Measurements from ENCODE around the gene SNX6. TPM values are rescaled to one million over a fixed set of nuclear protein-coding genes. Genes with fewer than 3 reads are reported as not detected.
A peak's percentile ranks its signal among the peaks of the same experiment; 100 is the strongest.
"Not testable (repeated sequence)": the region's sequence is repeated elsewhere in the genome, so short reads cannot be mapped to it uniquely, and the experiment has no call there.

The SNX6 gene
- total RNA-seq, 2 experiments from 2014 or later: 61.1 to 62.8 TPM

DNA sequence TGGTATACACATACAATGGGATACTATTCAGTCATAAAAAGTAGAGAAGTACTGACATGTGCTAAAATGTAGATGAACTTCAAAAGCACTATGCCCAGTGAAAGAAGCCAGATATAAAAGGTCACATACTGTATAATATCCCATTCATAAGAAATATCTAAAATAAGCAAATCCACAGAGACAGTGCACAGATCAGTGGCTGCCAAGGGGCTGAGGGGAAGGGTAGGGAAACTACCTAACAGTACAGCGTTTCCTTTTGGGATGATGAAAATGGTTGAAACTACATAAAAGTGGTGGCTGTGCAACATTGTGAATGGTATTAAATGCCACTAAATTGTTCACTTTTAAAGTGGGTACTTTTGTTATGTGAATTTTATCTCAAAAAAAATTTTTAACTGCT lies 102.4 kb downstream of the SNX6 start:
- ATAC-seq: no peak
- Mint-ChIP-seq H3K9me3 (no peaks in the 10 kb centered on the region), H3K4me1 (ENCODE audit: low read depth) (no peaks in the 10 kb centered on the region), H3K27me3 (no peaks in the 10 kb centered on the region), H3K36me3 (ENCODE audit: low read depth) (peaks cover 20% of the 10 kb centered on the region), H3K27ac (peak overlapping the region; percentile 24), H3K4me3 (no peak overlapping the region)
- DNase-seq: no peak
- intact Hi-C loops (cut with micrococcal nuclease): no loop called here
- TF ChIP-seq, protein P1, sequence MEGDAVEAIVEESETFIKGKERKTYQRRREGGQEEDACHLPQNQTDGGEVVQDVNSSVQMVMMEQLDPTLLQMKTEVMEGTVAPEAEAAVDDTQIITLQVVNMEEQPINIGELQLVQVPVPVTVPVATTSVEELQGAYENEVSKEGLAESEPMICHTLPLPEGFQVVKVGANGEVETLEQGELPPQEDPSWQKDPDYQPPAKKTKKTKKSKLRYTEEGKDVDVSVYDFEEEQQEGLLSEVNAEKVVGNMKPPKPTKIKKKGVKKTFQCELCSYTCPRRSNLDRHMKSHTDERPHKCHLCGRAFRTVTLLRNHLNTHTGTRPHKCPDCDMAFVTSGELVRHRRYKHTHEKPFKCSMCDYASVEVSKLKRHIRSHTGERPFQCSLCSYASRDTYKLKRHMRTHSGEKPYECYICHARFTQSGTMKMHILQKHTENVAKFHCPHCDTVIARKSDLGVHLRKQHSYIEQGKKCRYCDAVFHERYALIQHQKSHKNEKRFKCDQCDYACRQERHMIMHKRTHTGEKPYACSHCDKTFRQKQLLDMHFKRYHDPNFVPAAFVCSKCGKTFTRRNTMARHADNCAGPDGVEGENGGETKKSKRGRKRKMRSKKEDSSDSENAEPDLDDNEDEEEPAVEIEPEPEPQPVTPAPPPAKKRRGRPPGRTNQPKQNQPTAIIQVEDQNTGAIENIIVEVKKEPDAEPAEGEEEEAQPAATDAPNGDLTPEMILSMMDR (IDR thresholded peaks at IDR 0.05): no peak
- CTCF ChIA-PET: no interaction called here
- POLR2A ChIA-PET: interaction anchor here (0.7 to 1.6 kb wide), 2 partner anchors 10 to 17 kb away, joined by 3 to 5 read pairs; no protein-coding TSS in a partner anchor

DNA sequence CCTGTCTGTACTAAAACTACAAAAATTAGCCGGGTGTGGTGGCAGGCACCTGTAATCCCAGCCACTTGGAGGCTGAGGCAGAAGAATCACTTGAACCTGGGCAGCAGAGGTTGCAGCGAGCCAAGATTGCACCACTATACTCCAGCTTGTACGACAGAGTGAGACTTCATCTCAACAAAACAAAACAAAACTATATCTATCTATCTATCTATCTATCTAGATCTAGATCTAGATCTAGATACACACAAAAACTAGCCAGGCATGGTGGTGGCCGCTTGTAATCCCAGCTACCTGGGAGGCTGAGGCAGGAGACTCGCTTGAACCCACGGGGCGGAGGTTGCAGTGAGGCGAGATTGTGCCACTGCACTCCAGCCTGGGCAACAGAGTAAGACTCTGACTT lies 105.7 kb downstream of the SNX6 start:
- H3K36me3 Mint-ChIP-seq (ENCODE audit: low read depth): peaks cover 32% of the 10 kb centered on the region
- H3K27ac Mint-ChIP-seq; H3K9me3 Mint-ChIP-seq; DNase-seq; intact Hi-C loops (cut with micrococcal nuclease); H3K4me3 Mint-ChIP-seq; H3K4me1 Mint-ChIP-seq (ENCODE audit: low read depth); H3K27me3 Mint-ChIP-seq; ATAC-seq; POLR2A ChIA-PET: not testable (repeated sequence)
- CTCF ChIA-PET: interaction anchor here (1.5 kb wide), 1 partner anchor 193 kb away, joined by 3 read pairs; no protein-coding TSS in a partner anchor

DNA sequence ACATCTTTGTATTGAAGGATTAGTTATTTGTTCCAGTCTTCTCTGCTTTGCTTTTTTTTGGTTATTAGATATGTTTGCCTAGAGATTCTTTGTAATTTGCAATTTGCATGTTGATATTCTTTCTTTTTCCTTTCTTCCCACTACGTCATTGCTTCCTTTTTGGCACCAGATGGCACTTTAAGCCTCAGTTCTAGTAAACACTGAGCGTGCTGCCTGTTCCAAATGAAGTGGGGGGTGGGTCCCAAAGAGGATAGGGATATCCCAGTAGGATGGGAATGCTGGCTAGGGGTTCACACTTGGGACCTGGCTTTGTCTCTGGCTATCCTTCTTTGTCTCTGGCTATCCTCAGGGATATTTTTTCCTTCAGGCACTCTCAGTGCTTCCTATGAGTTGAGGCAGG lies 107.5 kb downstream of the SNX6 start:
- Mint-ChIP-seq H3K27me3 (no peaks in the 10 kb centered on the region), H3K27ac (no peak overlapping the region), H3K9me3 (no peaks in the 10 kb centered on the region), H3K4me1 (ENCODE audit: low read depth) (no peaks in the 10 kb centered on the region), H3K36me3 (ENCODE audit: low read depth) (peaks cover 39% of the 10 kb centered on the region), H3K4me3 (no peak overlapping the region)
- POLR2A ChIA-PET: interaction anchor here (0.6 kb wide), 1 partner anchor 1147 kb away, joined by 3 read pairs; no protein-coding TSS in a partner anchor
- intact Hi-C loops (cut with micrococcal nuclease): no loop called here
- no peak for DNase-seq
- ATAC-seq: no peak
- CTCF ChIA-PET: no interaction called here
- TF ChIP-seq, protein P1 (IDR thresholded peaks at IDR 0.05): no peak

DNA sequence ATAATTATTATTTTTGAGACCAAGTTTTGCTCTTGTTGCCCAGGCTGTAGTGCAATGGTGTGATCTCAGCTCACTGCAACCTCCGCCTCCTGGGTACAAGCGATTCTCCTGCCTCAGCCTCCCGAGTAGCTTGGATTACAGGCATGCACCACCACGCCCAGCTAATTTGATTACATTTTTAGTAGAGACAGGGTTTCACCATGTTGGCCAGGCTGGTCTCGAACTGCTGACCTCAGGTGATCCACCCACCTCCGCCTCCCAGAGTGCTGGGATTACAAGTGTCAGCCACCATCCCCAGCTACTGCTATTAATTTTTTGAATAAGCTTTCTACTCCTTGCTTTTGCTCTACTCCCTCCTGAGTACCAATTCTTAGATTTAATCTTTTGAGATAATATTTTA lies 108.9 kb downstream of the SNX6 start:
- H3K9me3 Mint-ChIP-seq; POLR2A ChIA-PET; ATAC-seq; DNase-seq; H3K4me1 Mint-ChIP-seq (ENCODE audit: low read depth); H3K4me3 Mint-ChIP-seq; intact Hi-C loops (cut with micrococcal nuclease); H3K27me3 Mint-ChIP-seq; H3K27ac Mint-ChIP-seq: not testable (repeated sequence)
- CTCF ChIA-PET: interaction anchor here (1.1 to 1.3 kb wide), 3 partner anchors 24 to 189 kb away, joined by 3 read pairs; no protein-coding TSS in a partner anchor
- peaks cover 45% of the 10 kb centered on the region for H3K36me3 Mint-ChIP-seq (ENCODE audit: low read depth)

DNA sequence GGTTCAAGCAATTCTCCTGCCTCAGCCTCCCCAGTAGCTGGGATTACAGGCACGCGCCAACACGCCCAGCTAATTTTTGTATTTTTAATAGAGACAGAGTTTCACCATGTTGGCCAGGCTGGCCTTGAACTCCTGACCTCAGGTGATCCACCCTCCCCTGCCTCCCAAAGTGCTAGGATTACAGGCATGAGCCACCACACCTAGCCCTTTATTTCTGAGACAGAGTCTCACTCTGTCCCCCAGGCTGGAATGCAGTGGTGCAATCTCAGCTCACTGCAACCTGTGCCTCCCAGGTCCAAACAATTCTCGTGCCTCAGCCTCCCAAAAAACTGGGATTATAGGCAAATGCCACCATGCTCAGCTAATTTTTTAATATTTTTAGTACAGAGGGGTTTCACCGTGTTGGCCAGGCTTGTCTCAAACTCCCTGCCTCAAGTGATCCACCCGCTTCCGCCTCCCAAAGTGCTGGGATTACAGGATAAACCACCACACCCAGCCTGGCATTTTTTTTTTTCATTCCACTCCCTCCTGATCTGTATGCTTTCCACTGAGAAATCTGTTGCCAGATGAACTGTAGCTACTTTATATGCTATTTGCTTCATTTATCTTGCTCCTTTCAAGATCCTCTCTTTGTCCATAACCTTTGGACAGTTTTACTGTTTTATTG lies 109.5 kb downstream of the SNX6 start:
- DNase-seq, H3K27ac Mint-ChIP-seq: not testable (repeated sequence)

More for the DNA sequence above, 109.5 kb downstream of the SNX6 start:
- CTCF ChIA-PET: interaction anchor here (1.1 to 1.3 kb wide), 3 partner anchors 23 to 188 kb away, joined by 3 read pairs; no protein-coding TSS in a partner anchor
- ATAC-seq; H3K27me3 Mint-ChIP-seq; intact Hi-C loops (cut with micrococcal nuclease); H3K4me1 Mint-ChIP-seq (ENCODE audit: low read depth); H3K4me3 Mint-ChIP-seq; POLR2A ChIA-PET; H3K9me3 Mint-ChIP-seq: not testable (repeated sequence)
- H3K36me3 Mint-ChIP-seq (ENCODE audit: low read depth): peaks cover 47% of the 10 kb centered on the region

Other genes starting within 250 kb of the SNX6 start
- gene SPTSSA, start 167.9 kb downstream of the SNX6 start, total RNA-seq: 10 to 100 TPM; 10.7 to 11.1 TPM
- 10 to 100 TPM; 29.9 to 32.0 TPM for gene EAPP, start 90.4 kb downstream of the SNX6 start, total RNA-seq
- gene CFL2, start 84.4 kb upstream of the SNX6 start, total RNA-seq: 1 to 10 TPM; 3.4 to 5.2 TPM
- gene BAZ1A, start 245.2 kb upstream of the SNX6 start, total RNA-seq: 10 to 100 TPM; 47.4 to 49.4 TPM

Data from activated CD8-positive, alpha-beta T cell treated with anti-CD3 and anti-CD28 coated beads for 36 hours (primary cell).